ENCODE data around the gene SYNJ2.
"Not testable (repeated sequence)": the region's sequence is repeated elsewhere in the genome, so short reads cannot be mapped to it uniquely, and the experiment has no call there.

SYNJ2 gene

GRCh38 chr6:157981395-157982101 is at the start of gene SYNJ2:
SYNJ2 (plus strand) TSS chr6:157981863; CDS start chr6:157981962, 99 bp downstream.
- DNase-seq, result peak; percentile 81

- no peak for DNase-seq
Measured at GRCh38 chr6:157935786-157936185, 45.9 kb upstream of the SYNJ2 start.

GRCh38 chr6:157937318-157937717 is 44.3 kb upstream of the SYNJ2 start:
- DNase-seq, result no peak

GRCh38 chr6:157937916-157938315 is 43.7 kb upstream of the SYNJ2 start:
- DNase-seq, result no peak

- DNase-seq, result not testable (repeated sequence)
Measured at GRCh38 chr6:157940375-157941036, 41.2 kb upstream of the SYNJ2 start.

- no peak for DNase-seq
Measured at GRCh38 chr6:157941101-157941863, 40.4 kb upstream of the SYNJ2 start.

GRCh38 chr6:157942351-157942750 is 39.3 kb upstream of the SYNJ2 start:
- no peak for DNase-seq

GRCh38 chr6:157943249-157943963 is 38.3 kb upstream of the SYNJ2 start:
- no peak for DNase-seq

- no peak for DNase-seq
Measured at GRCh38 chr6:157943964-157944283, 37.7 kb upstream of the SYNJ2 start.

- DNase-seq, result no peak
Measured at GRCh38 chr6:157944983-157945931, 36.4 kb upstream of the SYNJ2 start.

- no peak for DNase-seq
Measured at GRCh38 chr6:157946053-157946617, 35.5 kb upstream of the SYNJ2 start.

- no peak for DNase-seq
Measured at GRCh38 chr6:157946865-157947532, 34.7 kb upstream of the SYNJ2 start.

GRCh38 chr6:157950899-157951298 is 30.8 kb upstream of the SYNJ2 start:
- DNase-seq, result not testable (repeated sequence)

GRCh38 chr6:157951828-157952227 is 29.8 kb upstream of the SYNJ2 start:
- no peak for DNase-seq

- no peak for DNase-seq
Measured at GRCh38 chr6:157952861-157953351, 28.8 kb upstream of the SYNJ2 start.

GRCh38 chr6:157953580-157954091 is 28.0 kb upstream of the SYNJ2 start:
- no peak for DNase-seq

GRCh38 chr6:157954150-157955117 is 27.2 kb upstream of the SYNJ2 start:
- peak; percentile 62 for DNase-seq

GRCh38 chr6:157955675-157956074 is 26.0 kb upstream of the SYNJ2 start:
- DNase-seq, result no peak

GRCh38 chr6:157956171-157956730 is 25.4 kb upstream of the SYNJ2 start:
- DNase-seq, result no peak
